B cell (primary cell): Measurements from ENCODE around the gene CARNS1. TPM values are rescaled to one million over a fixed set of nuclear protein-coding genes. Genes with fewer than 3 reads are reported as not detected.

Source experiments
- ATAC-seq: fragments of 200-7000 bp; cut with Tn5 transposase; one replicate; pipeline ENCODE4 v1.10.0; 2021; ENCODE audit warnings: low read depth, mild to moderate bottlenecking, moderate number of reproducible peaks, moderate library complexity
- CTCF ChIA-PET: fragments of 350-600 bp; sonication (Branson Sonifier 250); formaldehyde crosslinking; loops from one replicate; lab custom pipeline; 2021; ENCODE audit warnings: antibody characterized with exemption, inconsistent platforms; lab: Charles Lee
- POLR2A ChIA-PET: fragments of 350-600 bp; sonication (Branson Sonifier 250); formaldehyde crosslinking; loops from one replicate; lab custom pipeline; 2021; ENCODE audit warnings: antibody characterized with exemption; lab: Charles Lee
- DNase-seq: peaks from one replicate; pipeline ENCODE4 v3.0.0; 2013
- H2AFZ ChIP-seq: 2 replicates; pipeline ENCODE4 v1.6.1; 2012; ENCODE audit warnings: mild to moderate bottlenecking, low read depth, low read length; ENCODE audit not compliant: insufficient read depth, poor library complexity, severe bottlenecking
- H3K27ac ChIP-seq, 2 donors: 1 replicate in 1 of 2; 2 replicates in 1 of 2; pipeline ENCODE4 v1.5.1; 2012 to 2013; ENCODE audit warnings: low read length in 2 of 2, mild to moderate bottlenecking in 2 of 2, moderate library complexity in 1 of 2
- H3K27me3 ChIP-seq, 4 experiments: fragments of 200-600 bp in 1 of 4; sonication (generic) in 1 of 4; replicated peaks in 1 of 4; 1 replicate in 2 of 4; 2 replicates in 2 of 4; pipeline versions ENCODE4 v1.6.1 to v1.7.0; 2013 to 2016; ENCODE audit warnings: low read length in 3 of 4, mild to moderate bottlenecking in 2 of 4, mixed read lengths in 1 of 4, moderate library complexity in 1 of 4; ENCODE audit not compliant: insufficient read depth in 4 of 4, control insufficient read depth in 3 of 4; ENCODE audit errors: control extremely low read depth in 1 of 4
- H3K36me3 ChIP-seq, 2 experiments: replicated peaks in 1 of 2; 1 replicate in 1 of 2; 2 replicates in 1 of 2; pipeline versions ENCODE4 v1.6.1 to v1.7.1; 2013; ENCODE audit warnings: low read length in 1 of 2; ENCODE audit not compliant: insufficient read depth in 2 of 2, control insufficient read depth in 1 of 2; ENCODE audit errors: control extremely low read depth in 1 of 2, extremely low read depth in 1 of 2
- H3K4me1 ChIP-seq, 2 donors: fragments of 200-600 bp in 1 of 2; sonication (generic) in 1 of 2; 1 replicate in 1 of 2; 2 replicates in 1 of 2; pipeline versions ENCODE4 v1.5.1 to v1.6.1; 2013 to 2017; ENCODE audit warnings: low read length in 2 of 2; ENCODE audit not compliant: control insufficient read depth in 2 of 2, insufficient read depth in 2 of 2
- H3K4me2 ChIP-seq: replicated peaks from 2 replicates; pipeline ENCODE3; 2012; ENCODE audit warnings: mild to moderate bottlenecking, low read depth, low read length; ENCODE audit not compliant: poor library complexity, severe bottlenecking
- H3K4me3 ChIP-seq, 5 experiments: fragments of 200-600 bp in 1 of 5; sonication (generic) in 1 of 5; 1 replicate in 3 of 5; 2 replicates in 2 of 5; pipeline versions ENCODE4 v1.5.1 to v1.7.0; 2011 to 2016; ENCODE audit warnings: low read length in 4 of 5, mild to moderate bottlenecking in 4 of 5, low read depth in 2 of 5, control low read depth in 1 of 5, moderate library complexity in 1 of 5; ENCODE audit not compliant: insufficient read depth in 1 of 5; ENCODE audit errors: control extremely low read depth in 1 of 5, extremely low read depth in 1 of 5
- H3K79me2 ChIP-seq: fragments of 200-600 bp; sonication (generic); one replicate; pipeline ENCODE4 v1.6.0; 2016; ENCODE audit warnings: low read length; ENCODE audit not compliant: control insufficient read depth, insufficient read depth
- H3K9ac ChIP-seq: fragments of 200-600 bp; sonication (generic); 2 replicates; pipeline ENCODE4 v1.6.1; 2017; ENCODE audit warnings: mild to moderate bottlenecking, low read length, moderate library complexity
- H3K9me3 ChIP-seq, 3 donors: one replicate each; pipeline versions ENCODE4 v1.6.1 to v1.7.1; 2013; ENCODE audit warnings: low read length in 2 of 3; ENCODE audit not compliant: control insufficient read depth in 2 of 3, insufficient read depth in 1 of 3; ENCODE audit errors: control extremely low read depth in 1 of 3
- H4K20me1 ChIP-seq: 2 replicates; pipeline ENCODE4 v1.6.0; 2012; ENCODE audit warnings: mild to moderate bottlenecking, low read length; ENCODE audit not compliant: insufficient read depth, control insufficient read depth, poor library complexity, severe bottlenecking
- H3K27ac Mint-ChIP-seq: one replicate; pipeline ENCODE4 v1.8.0; 2021; ENCODE audit warnings: mixed read lengths
- H3K27me3 Mint-ChIP-seq: one replicate; pipeline ENCODE4 v1.8.0; 2021; ENCODE audit warnings: mixed read lengths
- H3K4me1 Mint-ChIP-seq: one replicate; pipeline ENCODE4 v1.8.0; 2021; ENCODE audit warnings: mixed read lengths
- H3K4me3 Mint-ChIP-seq: one replicate; pipeline ENCODE4 v1.8.0; 2021; ENCODE audit warnings: mixed read lengths
- H3K9me3 Mint-ChIP-seq: one replicate; pipeline ENCODE4 v1.8.0; 2022; ENCODE audit warnings: mixed read lengths; ENCODE audit not compliant: insufficient read depth
- EZH2 ChIP-seq: IDR thresholded peaks from 2 replicates; pipeline ENCODE4 v1.6.1; 2012; ENCODE audit warnings: borderline replicate concordance, low read depth, mild to moderate bottlenecking, moderate library complexity, low read length; ENCODE audit not compliant: insufficient read depth, poor library complexity, severe bottlenecking
- WGBS: methylation state at CpG from one replicate; pipeline ENCODE4 v1.1.5; 2013; ENCODE audit warnings: missing lambda C conversion rate; ENCODE audit not compliant: insufficient coverage; 5-methylcytosine and 5-hydroxymethylcytosine counted together
- intact Hi-C: fragments of 100-400 bp; cut with micrococcal nuclease; formaldehyde crosslinking; loops from one replicate; pipeline ENCODE4 v1.10.0; 2022
- polyA plus RNA-seq: library from polyadenylated mRNA; depleted of rRNA; stranded (reverse); fragments of >200 nt; gene quantifications from 2 replicates; pipeline ENCODE4 v1.2.3, GENCODE V29; 2012
- total RNA-seq, 2 donors: library from RNA; stranded (reverse); fragments of 120-200 nt in 1 of 2; gene quantifications; 1 replicate in 1 of 2; 2 replicates in 1 of 2; pipeline versions ENCODE4 v1.2.3 to v1.2.4, GENCODE V29; 2013 to 2022
- TF ChIP-seq, protein P1 (sequence below): fragments of 200-600 bp; IDR thresholded peaks from one replicate; pipeline ENCODE4 v1.8.0; 2022; ENCODE audit warnings: antibody characterized with exemption, mild to moderate bottlenecking

CARNS1 gene
- total and polyA plus RNA-seq, 2 donors (not counting 1 experiment from before 2014, with no cell fraction given) = 24.1 to 41.1 TPM

DNA sequence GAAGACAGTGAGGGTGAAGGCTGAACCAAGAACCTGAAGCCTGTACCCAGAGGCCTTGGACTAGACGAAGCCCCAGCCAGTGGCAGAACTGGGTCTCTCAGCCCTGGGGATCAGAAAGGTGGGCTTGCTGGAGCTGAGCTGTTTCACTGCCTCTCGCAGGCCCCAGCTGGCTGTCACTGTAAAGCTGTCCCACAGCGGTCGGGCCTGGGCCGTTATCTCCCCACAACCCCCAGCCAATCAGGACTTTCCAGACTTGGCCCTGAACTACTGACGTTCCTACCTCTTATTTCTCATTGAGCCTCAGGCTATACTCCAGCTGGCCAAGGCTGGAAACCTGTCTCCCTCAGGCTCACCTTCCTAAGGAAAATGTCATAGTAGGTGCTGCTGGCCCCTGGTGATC, 17.9 kb upstream of the CARNS1 start:
- H3K4me1 Mint-ChIP-seq = peaks cover 50% of the 10 kb centered on the region
- peak overlapping the region in 1 of 2 donors; percentile 63 for H3K27ac ChIP-seq

More for the DNA sequence above, 17.9 kb upstream of the CARNS1 start:
- Mint-ChIP-seq H3K27me3 (no peaks in the 10 kb centered on the region), H3K9me3 (no peaks in the 10 kb centered on the region), H3K27ac (peak overlapping the region; percentile 20), H3K4me3 (no peak overlapping the region)
- Histone ChIP-seq H3K4me3 (no peak overlapping the region), H3K79me2 (peaks cover 54% of the 10 kb centered on the region), H3K9me3 (peaks cover 0 to 2% (median 0%) of the 10 kb centered on the region in 3 donors), H4K20me1 (peaks cover 66% of the 10 kb centered on the region), H2AFZ (no peak overlapping the region), H3K9ac (no peak overlapping the region), H3K4me1 (peaks cover 27 to 47% of the 10 kb centered on the region in 2 donors), H3K27me3 (no peaks in the 10 kb centered on the region), H3K36me3 (peaks cover 2 to 49% of the 10 kb centered on the region in 2 experiments), H3K4me2 (peak overlapping the region; percentile 26)
- ChIA-PET POLR2A (interaction anchor here (1.0 to 1.4 kb wide), 4 partner anchors 10 to 31 kb away, joined by 3 to 4 read pairs (median 3); partner anchors contain the start of gene RPS6KB2), CTCF (interaction anchor here (1.2 to 1.8 kb wide), 4 partner anchors 15 to 52 kb away, joined by 3 to 6 read pairs (median 4); no protein-coding TSS in a partner anchor)
- no peak for ATAC-seq
- DNase-seq = no peak
- TF ChIP-seq, protein P1, sequence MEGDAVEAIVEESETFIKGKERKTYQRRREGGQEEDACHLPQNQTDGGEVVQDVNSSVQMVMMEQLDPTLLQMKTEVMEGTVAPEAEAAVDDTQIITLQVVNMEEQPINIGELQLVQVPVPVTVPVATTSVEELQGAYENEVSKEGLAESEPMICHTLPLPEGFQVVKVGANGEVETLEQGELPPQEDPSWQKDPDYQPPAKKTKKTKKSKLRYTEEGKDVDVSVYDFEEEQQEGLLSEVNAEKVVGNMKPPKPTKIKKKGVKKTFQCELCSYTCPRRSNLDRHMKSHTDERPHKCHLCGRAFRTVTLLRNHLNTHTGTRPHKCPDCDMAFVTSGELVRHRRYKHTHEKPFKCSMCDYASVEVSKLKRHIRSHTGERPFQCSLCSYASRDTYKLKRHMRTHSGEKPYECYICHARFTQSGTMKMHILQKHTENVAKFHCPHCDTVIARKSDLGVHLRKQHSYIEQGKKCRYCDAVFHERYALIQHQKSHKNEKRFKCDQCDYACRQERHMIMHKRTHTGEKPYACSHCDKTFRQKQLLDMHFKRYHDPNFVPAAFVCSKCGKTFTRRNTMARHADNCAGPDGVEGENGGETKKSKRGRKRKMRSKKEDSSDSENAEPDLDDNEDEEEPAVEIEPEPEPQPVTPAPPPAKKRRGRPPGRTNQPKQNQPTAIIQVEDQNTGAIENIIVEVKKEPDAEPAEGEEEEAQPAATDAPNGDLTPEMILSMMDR = no peak
- TF ChIP-seq EZH2 = no peak
- intact Hi-C loops = no loop called here
- 72% methylated on average over 5 of the region's 6 CpGs for WGBS
